Small intestine (tissue), 7 donors: ENCODE results near the gene ECT2. TPM values are rescaled to one million over a fixed set of nuclear protein-coding genes. Genes with fewer than 3 reads are reported as not detected.
A peak's percentile ranks its signal among the peaks of the same experiment; 100 is the strongest.
"Not testable (repeated sequence)": the region's sequence is repeated elsewhere in the genome, so short reads cannot be mapped to it uniquely, and the experiment has no call there.

ENCODE experiments used
- DNase-seq, 2 donors: peaks; one replicate each; pipeline versions ENCODE4 v3.0.0 to v3.0.0-alpha.2; 2013
- FAIRE-seq: peaks from 2 replicates; lab custom pipeline; 2012; peaks lifted over from hg19 to GRCh38; lab: Jason Lieb, UNC
- H3K27ac ChIP-seq, 3 donors: one replicate each; pipeline ENCODE4 v1.5.1; 2013; ENCODE audit warnings: low read length in 2 of 3, mild to moderate bottlenecking in 2 of 3, control low read depth in 1 of 3, inconsistent platforms in 1 of 3, low read depth in 1 of 3, moderate library complexity in 1 of 3
- H3K27me3 ChIP-seq, 3 donors: one replicate each; pipeline ENCODE4 v1.6.1; 2013; ENCODE audit warnings: low read length in 3 of 3, inconsistent platforms in 1 of 3; ENCODE audit not compliant: control insufficient read depth in 3 of 3, insufficient read depth in 3 of 3
- H3K36me3 ChIP-seq, 3 donors: one replicate each; pipeline ENCODE4 v1.6.1; 2013; ENCODE audit warnings: low read length in 3 of 3, inconsistent platforms in 1 of 3, low read depth in 1 of 3, mild to moderate bottlenecking in 1 of 3, moderate library complexity in 1 of 3; ENCODE audit not compliant: control insufficient read depth in 3 of 3, insufficient read depth in 2 of 3
- H3K4me1 ChIP-seq, 3 donors: one replicate each; pipeline ENCODE4 v1.6.1; 2013; ENCODE audit warnings: low read length in 2 of 3, inconsistent platforms in 1 of 3, low read depth in 1 of 3, mild to moderate bottlenecking in 1 of 3, moderate library complexity in 1 of 3; ENCODE audit not compliant: control insufficient read depth in 3 of 3, insufficient read depth in 2 of 3
- H3K4me3 ChIP-seq, 3 donors: one replicate each; pipeline ENCODE4 v1.5.1; 2013; ENCODE audit warnings: low read length in 3 of 3, control low read depth in 1 of 3, inconsistent platforms in 1 of 3, low read depth in 1 of 3, mild to moderate bottlenecking in 1 of 3, moderate library complexity in 1 of 3
- H3K9me3 ChIP-seq, 2 donors: one replicate each; pipeline ENCODE4 v1.6.1; 2013; ENCODE audit warnings: low read depth in 1 of 2, low read length in 1 of 2; ENCODE audit not compliant: control insufficient read depth in 2 of 2, insufficient read depth in 1 of 2
- WGBS, 3 donors: extraction: QIAGEN DNeasy Blood & Tissue Kit; methylation state at CpG; one replicate each; pipeline ENCODE4 v1.1.7; 2013; 5-methylcytosine and 5-hydroxymethylcytosine counted together
- polyA plus RNA-seq, 4 donors: library from polyadenylated mRNA; stranded (reverse) in 3 of 4; unstranded in 1 of 4; fragments of 200-250 nt in 3 of 4; fragments of 120-200 nt in 1 of 4; gene quantifications; one replicate each; pipeline versions ENCODE4 v1.2.1 to v1.2.3, GENCODE V29; 2013
- donor health status: healthy with polysubstance abuse.
- donor health status: control.
- donor health status: control.
- donor health status: Bipolar disorder and iron deficiency.
- donor health status: healthy.

The ECT2 gene
- polyA plus RNA-seq, 4 donors = 3.0 to 16.8 (median 9.8) TPM

DNA sequence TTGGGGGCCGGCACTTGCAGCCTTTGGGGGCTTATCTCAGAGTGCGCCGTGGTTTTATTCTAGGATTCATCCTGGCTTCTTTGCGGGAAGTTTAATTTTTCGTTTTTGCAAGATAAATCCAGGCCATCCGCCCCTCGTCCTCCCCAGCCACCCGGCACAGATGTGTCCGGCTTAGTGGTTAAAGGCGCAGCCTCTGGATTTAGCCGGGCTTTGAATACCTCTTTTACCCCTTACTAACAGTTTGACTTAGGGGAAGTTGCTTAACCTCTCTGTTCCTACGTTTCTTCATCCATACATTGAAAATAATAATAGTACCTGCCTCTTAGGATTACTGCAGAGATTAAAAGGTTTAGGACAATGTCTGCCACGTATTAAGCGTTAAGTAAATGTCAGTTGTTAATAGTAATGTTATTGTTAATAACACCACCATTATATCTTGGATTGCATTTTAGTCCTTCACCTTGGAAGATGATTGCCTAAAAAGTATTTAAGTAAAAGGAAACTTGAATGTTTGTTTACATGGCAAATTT, 714 bp downstream of the ECT2 start:
- Histone ChIP-seq H3K4me1 (no peaks in the 10 kb centered on the region), H3K9me3 (no peaks in the 10 kb centered on the region), H3K27ac (peak overlapping the region in 2 of 3 donors; percentile 69 to 74), H3K27me3 (no peaks in the 10 kb centered on the region), H3K4me3 (peak overlapping the region; percentile 61 to 83 (median 75)), H3K36me3 (no peaks in the 10 kb centered on the region)
- no peak for FAIRE-seq
- 0 to 1% (median 0%) methylated on average over 14 of the region's 14 CpGs for WGBS, 3 donors
- DNase-seq = peak in 1 of 2 donors; percentile 32

DNA sequence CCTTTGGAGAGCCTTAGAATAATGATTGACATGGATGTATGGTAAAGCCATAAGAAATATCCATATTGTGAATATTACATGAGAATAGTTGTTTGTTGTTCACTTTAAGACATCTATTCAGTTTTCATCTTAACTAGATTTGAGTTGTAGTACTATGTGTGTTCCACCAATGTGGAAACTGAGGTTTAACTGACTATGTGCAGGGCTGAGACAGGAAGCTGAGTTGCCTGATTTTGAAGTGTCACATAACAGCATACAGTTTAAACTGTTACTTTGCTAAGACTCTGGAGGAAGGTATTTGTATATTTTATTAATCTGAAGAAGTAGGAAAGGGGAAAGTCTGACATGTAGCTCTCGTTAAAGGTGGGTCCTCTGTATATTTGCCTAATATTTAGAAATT, 2.1 kb downstream of the ECT2 start:
- FAIRE-seq (no peak), DNase-seq (no peak)
- WGBS, 3 donors = 84 to 97% (median 92%) methylated on average over 1 of the region's 1 CpG

DNA sequence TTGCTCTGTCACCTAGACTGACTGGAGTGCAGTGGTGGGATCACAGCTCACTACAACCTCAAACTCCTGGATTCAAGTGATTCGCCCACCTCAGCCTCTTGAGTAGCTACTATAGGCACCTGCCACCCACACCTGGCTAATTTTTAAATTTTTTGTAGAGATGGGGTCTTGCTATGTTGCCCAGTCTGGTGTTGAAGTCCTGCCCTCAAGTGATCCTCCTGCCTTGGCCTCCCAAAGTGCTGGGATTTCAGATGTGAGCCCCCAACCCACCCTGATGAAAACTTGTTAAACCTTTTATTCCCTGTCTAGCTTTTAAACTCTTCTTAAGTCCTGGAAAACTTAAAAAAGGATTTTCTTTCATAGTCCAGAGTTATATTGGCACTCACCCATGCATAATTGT, 2.6 kb downstream of the ECT2 start:
- peaks cover 0 to 7% (median 0%) of the 10 kb centered on the region in 3 donors for H3K36me3 ChIP-seq
- no peak for DNase-seq
- no peaks in the 10 kb centered on the region for H3K9me3 ChIP-seq
- H3K27ac ChIP-seq = no peak overlapping the region
- no peaks in the 10 kb centered on the region for H3K27me3 ChIP-seq
- WGBS, 3 donors = 96 to 100% (median 96%) methylated on average over 1 of the region's 1 CpG
- FAIRE-seq = no peak
- H3K4me1 ChIP-seq = no peaks in the 10 kb centered on the region
- no peak overlapping the region for H3K4me3 ChIP-seq

More for the DNA sequence above, 2.1 kb downstream of the ECT2 start:
- Histone ChIP-seq H3K9me3 (no peaks in the 10 kb centered on the region), H3K27me3 (no peaks in the 10 kb centered on the region), H3K36me3 (peaks cover 0 to 4% (median 0%) of the 10 kb centered on the region in 3 donors), H3K4me3 (no peak overlapping the region), H3K4me1 (no peaks in the 10 kb centered on the region), H3K27ac (peak overlapping the region in 1 of 3 donors; percentile 11)

DNA sequence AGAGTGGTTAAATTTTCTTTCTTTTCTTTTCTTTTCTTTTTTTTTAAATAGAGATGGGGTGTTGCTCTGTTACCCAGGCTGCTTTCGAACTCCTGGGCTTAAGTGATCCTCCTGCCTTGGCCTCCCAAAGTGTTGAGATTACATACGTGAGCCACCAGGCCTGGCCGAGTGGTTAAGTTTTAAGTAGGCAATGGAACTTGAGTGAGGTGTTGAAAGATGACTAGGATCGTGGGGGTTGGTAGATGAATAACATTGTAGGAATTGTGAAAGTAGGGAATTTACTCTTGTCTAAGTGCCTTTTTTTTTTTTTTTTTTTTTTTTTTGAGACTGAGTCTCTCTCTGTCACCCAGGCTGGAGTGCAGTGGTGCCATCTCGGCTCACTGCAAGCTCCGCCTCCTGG, 9.9 kb downstream of the ECT2 start:
- H3K9me3 ChIP-seq, H3K27me3 ChIP-seq, H3K27ac ChIP-seq, H3K4me3 ChIP-seq, H3K4me1 ChIP-seq, FAIRE-seq, DNase-seq: not testable (repeated sequence)
- 95 to 98% (median 97%) methylated on average over 6 of the region's 6 CpGs for WGBS, 3 donors
- peaks cover 0 to 13% (median 0%) of the 10 kb centered on the region in 3 donors for H3K36me3 ChIP-seq

DNA sequence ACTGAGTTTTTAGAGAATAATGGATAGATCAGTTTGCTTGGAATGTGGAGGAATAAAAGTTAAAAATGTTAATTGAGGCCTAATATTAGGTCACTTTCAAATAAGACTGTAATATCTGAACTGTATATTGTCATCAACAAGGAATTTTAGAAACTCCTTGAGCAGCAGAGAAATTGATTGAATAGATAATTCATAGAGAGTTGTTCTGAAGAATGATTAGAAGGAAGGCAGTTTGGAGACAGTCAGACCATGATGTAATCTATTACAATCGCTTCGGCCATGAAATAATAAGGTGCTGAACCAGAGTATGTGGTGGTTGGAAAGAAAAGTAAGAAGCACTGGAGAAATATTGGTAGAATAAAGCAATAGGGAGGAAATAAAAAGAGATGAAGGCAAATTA, 15.7 kb downstream of the ECT2 start:
- no peak overlapping the region for H3K4me3 ChIP-seq
- FAIRE-seq (no peak), DNase-seq (no peak)
- no peaks in the 10 kb centered on the region for H3K36me3 ChIP-seq
- H3K27me3 ChIP-seq = no peaks in the 10 kb centered on the region
- 93 to 100% (median 93%) methylated on average over 2 of the region's 2 CpGs for WGBS, 3 donors
- H3K27ac ChIP-seq = no peak overlapping the region
- H3K4me1 ChIP-seq = no peaks in the 10 kb centered on the region
- H3K9me3 ChIP-seq = no peaks in the 10 kb centered on the region

DNA sequence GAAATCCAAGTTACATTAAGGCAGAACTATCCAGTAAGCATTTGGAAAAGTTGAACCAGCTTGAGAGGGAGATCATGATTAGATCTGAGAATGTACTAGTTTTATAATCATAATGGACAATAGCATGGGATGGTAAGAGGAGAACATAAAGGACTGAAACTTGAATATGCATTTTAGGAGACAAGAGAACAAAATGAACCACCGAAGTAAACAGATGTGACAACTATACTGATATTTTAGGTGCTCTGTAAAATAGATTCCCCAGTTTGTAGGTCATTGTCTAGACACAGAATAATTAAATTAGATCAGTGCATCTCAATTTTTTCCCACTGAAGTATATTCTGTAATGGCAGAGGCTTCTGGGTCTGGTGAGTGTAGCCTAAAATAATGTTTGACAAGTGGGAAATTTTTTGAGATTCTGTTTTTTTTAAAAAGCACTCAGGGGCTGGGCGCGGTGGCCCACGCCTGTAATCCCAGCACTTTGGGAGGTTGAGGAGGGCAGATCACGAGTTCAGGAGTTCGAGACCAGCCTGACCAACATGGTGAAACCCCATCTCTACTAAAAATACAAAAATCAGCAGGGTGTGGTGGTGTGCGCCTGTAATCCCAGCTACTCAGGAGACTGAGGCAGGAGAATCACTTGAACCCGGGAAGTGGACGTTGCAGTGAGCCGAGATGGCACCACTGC, 16.3 kb downstream of the ECT2 start:
- no peaks in the 10 kb centered on the region for H3K9me3 ChIP-seq
- H3K4me1 ChIP-seq = no peaks in the 10 kb centered on the region
- WGBS, 3 donors = 97 to 98% (median 97%) methylated on average over 10 of the region's 10 CpGs
- H3K4me3 ChIP-seq = no peak overlapping the region
- no peak overlapping the region for H3K27ac ChIP-seq
- FAIRE-seq (no peak), DNase-seq (no peak)
- H3K36me3 ChIP-seq = no peaks in the 10 kb centered on the region
- no peaks in the 10 kb centered on the region for H3K27me3 ChIP-seq

DNA sequence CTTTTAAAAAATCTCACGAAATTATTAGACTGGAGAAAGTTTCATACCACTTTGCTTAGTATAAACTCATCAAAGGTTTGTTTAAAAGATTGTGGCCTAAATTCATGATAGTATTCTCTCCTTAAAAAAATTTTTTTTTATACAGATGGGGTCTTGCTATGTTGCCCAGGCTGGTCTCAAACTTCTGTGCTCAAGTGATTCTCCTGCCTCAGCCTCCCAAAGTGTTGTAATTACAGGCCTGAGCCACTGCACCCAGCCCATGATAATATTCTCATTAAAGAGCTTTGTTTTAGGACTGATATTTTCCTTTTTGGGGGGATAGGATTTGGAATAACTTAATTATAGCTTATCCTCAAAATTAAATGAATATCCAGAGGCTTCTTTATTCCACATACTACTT, 19.9 kb downstream of the ECT2 start:
- no peaks in the 10 kb centered on the region for H3K27me3 ChIP-seq
- H3K9me3 ChIP-seq = no peaks in the 10 kb centered on the region
- FAIRE-seq = no peak
- 93 to 98% (median 95%) methylated on average over 1 of the region's 1 CpG for WGBS, 3 donors
- DNase-seq = no peak
- no peaks in the 10 kb centered on the region for H3K4me1 ChIP-seq
- peaks cover 3 to 6% (median 4%) of the 10 kb centered on the region in 3 donors for H3K36me3 ChIP-seq
- no peak overlapping the region for H3K4me3 ChIP-seq
- no peak overlapping the region for H3K27ac ChIP-seq

DNA sequence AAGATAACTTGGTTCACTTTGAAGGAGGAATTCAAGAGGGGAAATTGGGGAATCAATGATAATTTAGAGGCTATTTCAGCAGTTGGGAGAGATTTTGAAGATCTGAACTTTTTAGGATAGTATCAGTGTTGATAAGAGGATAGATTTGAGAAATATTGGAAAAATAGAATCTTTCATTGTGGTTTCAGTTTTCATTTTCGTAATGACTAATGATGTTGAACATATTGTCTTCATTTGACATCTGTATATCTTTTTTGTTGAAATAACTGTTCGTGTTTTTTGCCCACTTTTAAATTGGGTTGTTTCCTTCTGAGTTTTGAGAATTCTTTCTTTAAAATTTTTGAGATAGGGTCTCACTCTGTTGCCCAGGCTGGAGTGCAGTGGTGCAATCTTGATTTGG, 21.1 kb downstream of the ECT2 start:
- Histone ChIP-seq H3K4me1 (no peaks in the 10 kb centered on the region), H3K9me3 (no peaks in the 10 kb centered on the region), H3K4me3 (no peak overlapping the region), H3K36me3 (peaks cover 3 to 6% (median 4%) of the 10 kb centered on the region in 3 donors), H3K27me3 (no peaks in the 10 kb centered on the region), H3K27ac (no peak overlapping the region)
- WGBS, 3 donors = 80 to 85% (median 82%) methylated on average over 2 of the region's 2 CpGs
- FAIRE-seq (no peak), DNase-seq (no peak)
